DOHH2 (cell line): ENCODE measurements around the gene CAMK2N1.

Source experiments
- EZH2phosphoT487 ChIP-seq: fragments of 200-600 bp; sonication (generic); IDR thresholded peaks from 2 replicates; pipeline ENCODE4 v1.6.1; 2017; ENCODE audit warnings: borderline replicate concordance, mild to moderate bottlenecking, antibody characterized with exemption, low read length, moderate library complexity, mixed read lengths
- TF ChIP-seq, protein P1 (sequence below): fragments of 200-600 bp; sonication (generic); IDR thresholded peaks from one replicate; pipeline ENCODE4 v1.5.1; 2014; ENCODE audit warnings: antibody characterized with exemption, mild to moderate bottlenecking, low read depth, low read length; ENCODE audit not compliant: poor library complexity, severe bottlenecking

DNA sequence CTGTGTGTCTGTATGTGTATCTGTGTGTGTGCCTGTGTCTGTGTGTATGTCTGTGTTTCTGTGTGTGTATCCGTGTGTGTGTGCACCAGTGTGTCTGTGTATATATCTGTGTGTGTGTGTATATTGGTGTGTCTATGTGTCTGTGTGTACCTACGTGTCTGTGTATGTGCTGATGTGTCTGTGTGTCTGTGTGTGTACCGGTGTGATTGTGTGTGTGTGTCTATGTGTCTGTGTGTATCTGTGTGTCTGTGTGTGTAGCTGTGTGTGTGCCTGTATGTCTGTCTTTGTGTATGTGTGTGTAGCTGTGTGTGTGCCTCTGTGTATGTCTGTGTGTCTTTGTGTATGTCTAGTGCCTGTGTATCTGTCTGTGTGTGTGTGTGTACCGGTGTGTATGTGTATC lies 32.0 kb downstream of the CAMK2N1 start:
- TF ChIP-seq, protein P1, sequence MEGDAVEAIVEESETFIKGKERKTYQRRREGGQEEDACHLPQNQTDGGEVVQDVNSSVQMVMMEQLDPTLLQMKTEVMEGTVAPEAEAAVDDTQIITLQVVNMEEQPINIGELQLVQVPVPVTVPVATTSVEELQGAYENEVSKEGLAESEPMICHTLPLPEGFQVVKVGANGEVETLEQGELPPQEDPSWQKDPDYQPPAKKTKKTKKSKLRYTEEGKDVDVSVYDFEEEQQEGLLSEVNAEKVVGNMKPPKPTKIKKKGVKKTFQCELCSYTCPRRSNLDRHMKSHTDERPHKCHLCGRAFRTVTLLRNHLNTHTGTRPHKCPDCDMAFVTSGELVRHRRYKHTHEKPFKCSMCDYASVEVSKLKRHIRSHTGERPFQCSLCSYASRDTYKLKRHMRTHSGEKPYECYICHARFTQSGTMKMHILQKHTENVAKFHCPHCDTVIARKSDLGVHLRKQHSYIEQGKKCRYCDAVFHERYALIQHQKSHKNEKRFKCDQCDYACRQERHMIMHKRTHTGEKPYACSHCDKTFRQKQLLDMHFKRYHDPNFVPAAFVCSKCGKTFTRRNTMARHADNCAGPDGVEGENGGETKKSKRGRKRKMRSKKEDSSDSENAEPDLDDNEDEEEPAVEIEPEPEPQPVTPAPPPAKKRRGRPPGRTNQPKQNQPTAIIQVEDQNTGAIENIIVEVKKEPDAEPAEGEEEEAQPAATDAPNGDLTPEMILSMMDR, result no peak
- no peak for TF ChIP-seq EZH2phosphoT487
